GM19324 (cell line): ENCODE results near the gene CXXC4.
A peak's percentile ranks its signal among the peaks of the same experiment; 100 is the strongest.

ENCODE experiments used
- ATAC-seq: cut with Tn5 transposase; IDR thresholded peaks from one replicate; pipeline ENCODE4 v1.9.1; 2021; ENCODE audit warnings: mild to moderate bottlenecking, moderate library complexity; ENCODE audit not compliant: unreplicated experiment, low FRiP score

CXXC4 gene

DNA sequence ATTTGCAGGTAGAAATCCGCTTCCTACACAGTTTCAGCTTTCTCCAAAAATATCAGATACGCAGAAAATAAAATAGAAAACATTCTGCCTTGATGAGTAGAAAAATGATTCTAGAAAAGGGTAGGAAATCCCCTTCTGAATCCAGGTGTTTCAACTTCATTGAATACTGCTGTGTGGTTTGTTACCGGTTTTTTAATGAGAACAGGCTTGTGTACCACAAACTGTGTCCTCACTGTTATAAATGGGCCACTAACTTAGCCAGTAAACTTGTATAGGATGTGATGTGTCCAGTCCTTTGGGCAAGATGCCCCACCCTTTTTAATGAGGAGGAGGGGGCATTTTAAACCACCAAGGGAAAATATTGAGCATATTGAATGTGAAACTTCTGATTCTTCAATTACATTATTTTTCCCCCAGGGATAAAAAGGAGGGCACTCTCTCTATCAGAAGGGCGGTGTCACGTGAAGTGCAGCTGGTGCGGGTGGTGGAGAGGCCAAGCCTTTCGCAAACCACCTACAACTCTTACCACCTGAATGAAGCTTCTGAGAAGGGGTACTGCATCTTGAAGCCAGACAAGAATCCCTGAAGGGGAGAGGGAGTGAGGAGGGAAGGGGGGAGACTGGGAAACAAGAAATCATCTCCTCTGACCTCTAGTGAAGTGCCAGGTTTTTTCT is 4.5 kb downstream of the CXXC4 start:
- ATAC-seq = peak; percentile 31

GRCh38 chr4:104489731-104490095 is 5.0 kb downstream of the CXXC4 start:
- no peak for ATAC-seq

DNA sequence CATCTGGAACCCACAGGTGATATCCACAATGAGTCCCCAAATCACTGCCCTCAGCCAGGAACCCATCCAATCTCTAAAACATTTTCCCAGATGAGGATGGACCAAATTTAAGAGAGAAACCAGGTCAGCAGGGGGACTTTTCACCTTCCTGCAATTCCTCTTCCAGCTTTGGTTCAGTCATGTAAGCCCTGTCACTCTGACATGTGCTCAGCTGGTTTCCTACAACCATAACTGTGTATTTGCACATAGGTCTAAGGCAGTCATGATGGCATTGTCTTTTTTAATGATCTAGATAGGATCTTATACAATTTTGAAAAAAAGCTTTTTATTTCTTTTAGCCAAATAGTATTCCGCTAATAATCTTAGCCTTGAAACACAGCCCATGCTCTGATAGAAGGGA is 6.5 kb downstream of the CXXC4 start:
- no peak for ATAC-seq

DNA sequence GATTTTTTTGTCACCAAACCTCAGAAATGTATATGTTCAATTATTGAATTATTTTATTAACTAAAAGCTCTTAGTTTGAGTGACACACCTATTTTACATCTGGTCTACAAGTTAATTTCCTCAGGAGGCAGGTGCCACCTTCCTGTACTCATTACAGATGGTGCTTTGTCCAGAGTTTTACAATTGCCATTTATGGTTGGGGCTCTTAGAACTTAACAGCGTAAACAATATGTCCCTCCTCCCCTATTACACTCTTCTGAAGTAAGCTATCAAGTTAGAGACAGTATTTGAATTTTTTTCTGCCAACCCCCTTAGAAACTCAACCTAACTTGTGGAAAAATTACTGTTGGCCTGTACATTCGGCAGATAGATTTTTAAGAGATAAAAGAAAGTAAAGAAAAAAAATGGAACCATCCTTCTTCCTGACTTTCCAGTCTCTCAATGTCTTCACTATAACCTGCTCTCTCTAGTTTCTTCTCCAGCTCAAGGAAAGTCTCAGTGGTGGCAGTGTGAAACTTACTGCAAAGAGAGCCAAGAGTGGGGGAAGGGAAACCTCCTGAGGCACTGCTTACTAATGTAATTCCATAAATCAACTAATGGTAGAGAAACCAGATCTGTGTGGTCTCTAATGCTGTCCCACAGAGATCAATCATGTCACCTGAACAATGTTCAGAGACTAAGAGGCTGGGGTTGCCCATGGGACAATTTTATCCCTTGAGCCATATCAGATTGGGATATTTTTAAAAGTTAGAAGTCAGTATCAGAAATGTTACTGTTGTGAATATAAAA is 7.8 kb downstream of the CXXC4 start:
- ATAC-seq = no peak

DNA sequence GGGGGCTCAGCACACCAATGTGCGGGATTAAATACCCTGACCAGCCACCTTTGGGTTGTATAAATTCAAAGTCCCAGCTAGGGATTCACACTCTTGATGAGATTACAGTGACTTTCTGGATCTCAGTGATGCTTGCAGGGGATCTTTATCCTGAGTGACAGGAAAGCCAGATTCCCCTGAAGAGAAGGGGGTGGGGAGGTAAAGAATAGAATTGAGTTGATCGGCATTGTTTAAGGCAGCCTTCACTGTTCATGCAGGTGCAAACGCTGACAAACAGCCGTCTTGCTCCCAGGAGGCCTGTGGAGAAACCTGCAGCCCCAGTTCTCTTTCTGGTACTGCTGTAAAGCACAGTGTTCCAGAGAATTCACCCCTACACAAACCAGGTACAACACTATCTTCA is 19.0 kb downstream of the CXXC4 start:
- no peak for ATAC-seq

DNA sequence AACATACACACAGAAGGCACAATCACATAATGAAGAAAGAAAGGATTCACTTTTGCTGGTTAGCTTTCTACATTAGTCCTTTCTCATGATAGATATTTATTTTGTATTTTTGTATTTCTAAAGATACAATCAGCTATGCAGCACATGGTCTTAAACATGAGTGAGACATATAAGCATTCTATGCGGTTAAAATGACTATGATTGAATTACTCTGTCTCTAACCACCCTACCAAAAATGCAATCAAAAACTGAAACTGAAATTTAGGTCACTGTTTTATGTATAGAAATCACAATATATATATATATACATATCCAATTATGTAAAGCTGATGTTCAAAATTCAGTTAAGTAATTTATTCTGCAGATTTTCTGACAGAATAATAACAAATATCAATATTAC is 21.9 kb downstream of the CXXC4 start:
- no peak for ATAC-seq

- ATAC-seq = no peak
These were observed 23.9 kb downstream of the CXXC4 start for GRCh38 chr4:104470770-104471169.

- ATAC-seq = no peak
These were observed 24.9 kb downstream of the CXXC4 start for GRCh38 chr4:104469794-104470193.

DNA sequence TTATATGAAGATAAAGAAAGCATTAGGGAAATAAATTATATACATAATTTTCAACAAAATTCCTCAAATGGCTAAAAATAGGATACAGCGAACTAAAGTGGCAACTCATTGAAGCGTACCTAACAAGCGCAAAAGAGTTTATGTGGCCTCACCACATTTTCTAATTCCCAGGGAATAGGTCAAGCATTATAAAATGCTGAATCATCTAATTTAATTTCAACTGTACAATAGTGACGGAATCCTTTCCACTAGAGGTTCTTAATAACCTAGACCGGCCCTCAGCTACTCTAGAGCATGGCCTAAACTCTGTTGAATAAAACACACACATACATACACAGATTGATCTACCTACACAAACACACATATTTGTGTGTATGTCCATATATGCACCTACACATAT is 29.1 kb downstream of the CXXC4 start:
- no peak for ATAC-seq

DNA sequence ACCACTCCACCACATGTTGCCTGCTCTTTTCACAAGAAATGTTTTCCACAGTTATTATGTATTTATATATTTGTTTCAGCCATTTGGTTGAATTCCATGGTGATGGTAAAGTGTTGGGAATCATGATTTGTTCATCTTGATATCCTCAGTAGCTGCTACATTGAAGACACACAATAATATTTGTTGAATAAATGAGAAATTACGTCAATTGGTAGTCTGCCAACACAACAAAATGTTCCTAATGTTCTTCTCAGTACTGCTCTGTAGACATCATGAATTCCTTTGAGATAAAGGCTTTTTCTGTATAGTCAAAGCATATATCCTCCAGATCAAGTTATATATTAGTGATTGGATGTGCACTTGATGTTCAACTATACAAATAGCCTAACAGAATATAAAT is 29.5 kb downstream of the CXXC4 start:
- no peak for ATAC-seq

- ATAC-seq = no peak
These were observed 32.1 kb downstream of the CXXC4 start for GRCh38 chr4:104462641-104463040.

DNA sequence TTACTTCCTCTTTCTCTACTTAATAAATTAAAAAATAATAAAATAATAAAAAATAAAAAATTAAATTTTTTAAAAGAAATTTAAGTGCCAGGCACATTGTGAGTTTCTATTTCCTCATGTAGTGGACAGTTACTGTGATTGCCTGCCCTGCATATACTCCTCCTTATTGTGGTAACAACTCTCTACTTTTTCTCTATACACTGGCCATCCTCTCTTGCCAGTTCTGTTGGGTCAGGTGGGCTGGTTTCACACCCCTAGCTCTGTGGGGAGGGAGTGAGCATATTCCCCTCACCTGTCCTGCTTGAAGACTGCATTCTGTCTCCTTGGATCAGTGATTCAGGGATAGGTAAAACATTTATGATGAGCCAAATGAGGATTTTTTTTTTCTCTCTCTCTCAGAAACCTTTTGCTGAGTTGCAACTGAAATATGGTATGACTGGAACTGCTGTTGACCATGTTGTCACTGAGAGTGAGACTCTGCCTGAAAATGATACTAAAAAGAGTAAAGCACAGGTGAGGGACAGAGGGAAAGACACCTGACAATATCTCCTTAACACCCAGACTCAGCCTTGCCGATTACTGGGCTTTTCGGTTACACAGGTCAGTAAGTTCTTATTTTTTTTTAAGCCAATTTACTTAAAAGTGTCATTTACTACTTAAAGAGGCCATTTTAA is 37.2 kb downstream of the CXXC4 start:
- peak; percentile 84 for ATAC-seq

GRCh38 chr4:104451573-104451972 is 43.1 kb downstream of the CXXC4 start:
- peak; percentile 82 for ATAC-seq

DNA sequence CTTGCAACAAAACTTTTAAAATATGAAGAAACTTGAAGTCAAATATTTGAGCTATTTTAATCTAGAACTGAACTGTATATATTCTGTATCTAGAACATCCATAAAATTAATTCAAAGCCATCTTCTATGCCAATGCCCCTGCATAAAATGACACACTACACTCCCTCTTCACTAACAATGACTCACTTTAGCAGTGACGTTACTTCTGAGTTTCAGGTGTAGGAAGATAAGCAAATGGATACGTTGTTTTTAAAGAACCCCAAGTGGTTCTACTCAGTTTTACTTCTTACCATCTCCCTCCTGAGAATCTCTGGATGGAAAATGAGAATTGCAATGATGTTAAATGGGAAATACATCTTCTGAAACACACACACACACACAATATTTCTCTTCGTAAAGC is 45.2 kb downstream of the CXXC4 start:
- no peak for ATAC-seq

DNA sequence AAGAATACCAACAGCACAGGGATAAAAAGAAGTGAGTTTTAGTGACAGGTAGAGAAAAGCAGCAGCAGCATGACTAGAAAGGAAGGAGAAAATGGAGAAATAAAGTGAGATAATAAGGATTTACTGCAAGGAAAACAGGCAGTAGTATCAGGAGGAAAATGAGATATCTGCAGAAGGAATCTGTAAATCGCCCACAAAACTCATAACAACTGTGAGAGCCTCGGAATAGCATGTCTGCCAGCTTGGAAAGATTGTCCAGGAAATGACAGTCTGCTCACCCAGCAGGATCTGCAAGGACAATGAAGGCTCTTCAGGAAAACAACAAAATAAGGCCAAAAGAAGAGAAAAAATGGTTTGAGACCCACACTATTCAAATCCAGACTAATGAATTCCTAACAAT is 47.4 kb downstream of the CXXC4 start:
- ATAC-seq = no peak

GRCh38 chr4:104446431-104447278 is 48.0 kb downstream of the CXXC4 start:
- ATAC-seq = no peak

DNA sequence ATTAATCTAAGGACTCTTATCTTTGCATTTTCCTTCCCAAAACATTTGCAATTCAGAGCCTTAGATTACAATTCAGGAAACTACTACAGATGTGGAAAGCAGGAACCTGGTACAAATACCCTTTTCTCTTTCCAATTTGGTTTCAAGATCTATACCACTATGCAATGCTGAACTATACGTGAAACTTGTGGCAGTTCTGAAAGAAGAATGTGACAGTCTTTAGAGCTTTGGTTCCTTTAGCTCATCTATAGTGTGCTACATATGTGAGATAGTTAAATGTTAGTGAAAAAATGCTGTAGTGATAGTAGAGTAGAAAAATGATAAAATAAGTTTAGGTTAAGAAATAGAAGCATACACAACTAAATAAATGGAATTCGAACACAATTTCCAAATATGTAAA is 50.0 kb downstream of the CXXC4 start:
- no peak for ATAC-seq

DNA sequence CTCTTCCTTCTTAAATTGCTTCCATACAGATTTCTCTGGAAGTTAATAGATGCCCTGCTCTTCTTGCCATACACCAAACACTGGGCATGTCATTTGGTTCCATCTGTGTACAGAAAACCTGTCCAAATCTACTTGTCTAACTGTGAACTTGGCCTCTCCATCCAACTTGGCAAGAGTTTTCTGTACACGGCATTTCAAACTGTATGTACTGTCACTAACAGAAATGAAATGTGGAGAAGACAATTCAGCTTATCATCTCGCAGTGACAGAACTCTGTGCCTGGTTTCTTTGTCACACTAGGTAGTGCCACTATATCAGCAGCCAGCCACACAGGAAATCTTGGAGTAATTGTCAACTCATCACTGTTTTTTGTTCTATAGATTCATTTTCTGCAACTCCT is 58.2 kb downstream of the CXXC4 start:
- no peak for ATAC-seq

GRCh38 chr4:104429150-104429741 is 65.4 kb downstream of the CXXC4 start:
- no peak for ATAC-seq

DNA sequence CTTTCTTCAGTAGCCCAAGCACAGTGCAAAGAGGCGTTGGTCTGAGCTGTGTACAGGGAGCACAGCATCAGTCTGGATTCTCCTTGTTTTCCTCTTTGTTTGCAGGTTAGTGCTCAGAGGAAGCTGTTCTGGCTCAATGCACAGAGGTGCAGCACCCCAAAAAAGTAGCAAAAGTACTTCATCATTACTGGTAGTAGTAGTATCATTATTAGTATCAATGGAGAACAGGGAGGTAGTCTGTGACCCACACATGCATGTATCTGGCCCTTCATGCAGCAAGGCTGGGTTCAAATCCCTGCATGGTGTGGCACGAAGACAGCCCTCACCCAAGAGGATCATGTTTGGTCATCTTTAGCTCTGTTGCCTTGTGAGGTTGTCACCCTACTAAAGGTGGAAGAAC is 68.7 kb downstream of the CXXC4 start:
- no peak for ATAC-seq
